Kidney epithelial cell (primary cell): Measurements from ENCODE around the gene PPT2. TPM values are rescaled to one million over a fixed set of nuclear protein-coding genes. Genes with fewer than 3 reads are reported as not detected.

Experiments used
- DNase-seq: peaks from one replicate; pipeline ENCODE4 v3.0.0-alpha.2; 2010; ENCODE audit warnings: low read depth
- H3K27me3 ChIP-seq: 2 replicates; pipeline ENCODE4 v1.6.0; 2011; ENCODE audit warnings: low read length; ENCODE audit not compliant: control insufficient read depth, insufficient read depth
- H3K36me3 ChIP-seq: 2 replicates; pipeline ENCODE4 v1.5.1; 2011; ENCODE audit warnings: low read length; ENCODE audit not compliant: control insufficient read depth, insufficient read depth
- H3K4me3 ChIP-seq: 2 replicates; pipeline ENCODE4 v1.5.1; 2011; ENCODE audit warnings: low read depth, mild to moderate bottlenecking, control low read depth, low read length
- CTCF ChIP-seq: IDR thresholded peaks from 2 replicates; pipeline ENCODE4 v1.5.1; 2011; ENCODE audit warnings: mild to moderate bottlenecking, moderate library complexity, low read length, control low read depth, inconsistent platforms; ENCODE audit not compliant: insufficient read depth, poor library complexity, severe bottlenecking
- total RNA-seq: library from RNA; depleted of rRNA; stranded (reverse); fragments of >200 nt; gene quantifications from 2 replicates; pipeline ENCODE4 v1.2.3, GENCODE V29; 2015

The PPT2 gene
- total RNA-seq, 1 donor from 2014 or later = 12.9 TPM

- Histone ChIP-seq H3K36me3 (no peaks in the 10 kb centered on the region), H3K27me3 (no peaks in the 10 kb centered on the region), H3K4me3 (no peak overlapping the region)
- no peak for DNase-seq
- no peak for TF ChIP-seq CTCF
These were observed 40.4 kb downstream of the PPT2 start for GRCh38 chr6:32194388-32194787.

GRCh38 chr6:32194825-32195651 is 41.1 kb downstream of the PPT2 start:
- Histone ChIP-seq H3K27me3 (no peaks in the 10 kb centered on the region), H3K36me3 (no peaks in the 10 kb centered on the region), H3K4me3 (peak overlapping the region; percentile 33)
- TF ChIP-seq CTCF = peak; percentile 70
- no peak for DNase-seq

- H3K27me3 ChIP-seq = no peaks in the 10 kb centered on the region
- peak; percentile 98 for DNase-seq
These were observed 41.6 kb downstream of the PPT2 start for GRCh38 chr6:32195652-32195901.

GRCh38 chr6:32195902-32196681 is 42.2 kb downstream of the PPT2 start:
- no peak for TF ChIP-seq CTCF
- DNase-seq = peak; percentile 52

More at GRCh38 chr6:32195652-32195901, 41.6 kb downstream of the PPT2 start:
- Histone ChIP-seq H3K36me3 (no peaks in the 10 kb centered on the region), H3K4me3 (peak overlapping the region; percentile 86)
- peak; percentile 47 for TF ChIP-seq CTCF

GRCh38 chr6:32196682-32197616 is 43.0 kb downstream of the PPT2 start:
- TF ChIP-seq CTCF = no peak
- peaks cover 2% of the 10 kb centered on the region for H3K27me3 ChIP-seq
- no peak for DNase-seq

More at GRCh38 chr6:32195902-32196681, 42.2 kb downstream of the PPT2 start:
- Histone ChIP-seq H3K27me3 (no peaks in the 10 kb centered on the region), H3K36me3 (no peaks in the 10 kb centered on the region), H3K4me3 (peak overlapping the region; percentile 86)

More at GRCh38 chr6:32196682-32197616, 43.0 kb downstream of the PPT2 start:
- Histone ChIP-seq H3K4me3 (peak overlapping the region; percentile 86), H3K36me3 (no peaks in the 10 kb centered on the region)
